ACC112 (cell line): Measurements from ENCODE around the gene ELP1.
"Not testable (repeated sequence)": the region's sequence is repeated elsewhere in the genome, so short reads cannot be mapped to it uniquely, and the experiment has no call there.

ENCODE experiments used
- H2AFZ ChIP-seq: fragments of 200-600 bp; sonication (generic); one replicate; pipeline ENCODE4 v1.6.0; 2017; ENCODE audit warnings: antibody characterized with exemption, low read length; ENCODE audit not compliant: unreplicated experiment
- H3K27ac ChIP-seq: fragments of 200-600 bp; sonication (generic); 2 replicates; pipeline ENCODE4 v1.5.1; 2014; ENCODE audit warnings: low read depth, mild to moderate bottlenecking, antibody characterized with exemption, low read length, moderate library complexity
- H3K27me3 ChIP-seq: fragments of 200-600 bp; sonication (generic); 2 replicates; pipeline ENCODE4 v1.6.1; 2014; ENCODE audit warnings: mild to moderate bottlenecking, antibody characterized with exemption, low read length, moderate library complexity, mixed read lengths; ENCODE audit not compliant: insufficient read depth
- H3K36me3 ChIP-seq: fragments of 200-600 bp; sonication (generic); 2 replicates; pipeline ENCODE4 v1.6.1; 2016; ENCODE audit warnings: mild to moderate bottlenecking, antibody characterized with exemption, low read length, moderate library complexity, mixed read lengths; ENCODE audit not compliant: insufficient read depth
- H3K4me1 ChIP-seq: fragments of 200-600 bp; sonication (generic); one replicate; pipeline ENCODE4 v1.6.1; 2016; ENCODE audit warnings: low read length, mixed read lengths; ENCODE audit not compliant: insufficient read depth, unreplicated experiment, control insufficient read depth
- H3K4me3 ChIP-seq: fragments of 200-600 bp; sonication (generic); 2 replicates; pipeline ENCODE4 v1.5.1; 2014; ENCODE audit warnings: mild to moderate bottlenecking, low read depth, low read length
- H3K79me2 ChIP-seq: fragments of 200-600 bp; sonication (generic); one replicate; pipeline ENCODE4 v1.6.0; 2016; ENCODE audit warnings: low read length; ENCODE audit not compliant: control insufficient read depth, unreplicated experiment, insufficient read depth

ELP1 gene

GRCh38 chr9:108933231-108933717 lies 650 bp downstream of the ELP1 start:
- H3K4me1 ChIP-seq, result peaks cover 13% of the 10 kb centered on the region
- no peaks in the 10 kb centered on the region for H3K27me3 ChIP-seq
- H2AFZ ChIP-seq, result peak overlapping the region; percentile 84
- peaks cover 37% of the 10 kb centered on the region for H3K79me2 ChIP-seq
- H3K36me3 ChIP-seq, result peaks cover 7% of the 10 kb centered on the region; the same call in 1 of the 2 replicates
- H3K27ac ChIP-seq, result peak overlapping the region; percentile 64; the same call in 1 of the 2 replicates
- peak overlapping the region; percentile 97 for H3K4me3 ChIP-seq

- peaks cover 6% of the 10 kb centered on the region for H3K4me1 ChIP-seq
- H2AFZ ChIP-seq, result no peak overlapping the region
- no peak overlapping the region for H3K27ac ChIP-seq
- H3K27me3 ChIP-seq, result no peaks in the 10 kb centered on the region
- H3K4me3 ChIP-seq, result no peak overlapping the region
- H3K36me3 ChIP-seq, result peaks cover 18% of the 10 kb centered on the region
- H3K79me2 ChIP-seq, result peaks cover 22% of the 10 kb centered on the region
These were observed 5.5 kb downstream of the ELP1 start for GRCh38 chr9:108928386-108928785.

GRCh38 chr9:108924466-108924865 lies 9.5 kb downstream of the ELP1 start:
- peaks cover 30% of the 10 kb centered on the region for H3K36me3 ChIP-seq

GRCh38 chr9:108921200-108921599 lies 12.7 kb downstream of the ELP1 start:
- no peaks in the 10 kb centered on the region for H3K27me3 ChIP-seq
- no peak overlapping the region for H3K4me3 ChIP-seq
- peaks cover 20% of the 10 kb centered on the region for H3K36me3 ChIP-seq
- H3K79me2 ChIP-seq, result no peaks in the 10 kb centered on the region
- H2AFZ ChIP-seq, result no peak overlapping the region
- H3K4me1 ChIP-seq, result no peaks in the 10 kb centered on the region
- H3K27ac ChIP-seq, result no peak overlapping the region

More at GRCh38 chr9:108924466-108924865, 9.5 kb downstream of the ELP1 start:
- Histone ChIP-seq H3K27me3 (no peaks in the 10 kb centered on the region), H3K27ac (no peak overlapping the region), H2AFZ (no peak overlapping the region), H3K4me3 (no peak overlapping the region), H3K79me2 (no peaks in the 10 kb centered on the region), H3K4me1 (no peaks in the 10 kb centered on the region)

- H3K27ac ChIP-seq, H3K4me1 ChIP-seq, H2AFZ ChIP-seq, H3K4me3 ChIP-seq, H3K27me3 ChIP-seq, H3K79me2 ChIP-seq: not testable (repeated sequence)
- peaks cover 20% of the 10 kb centered on the region for H3K36me3 ChIP-seq
These were observed 13.5 kb downstream of the ELP1 start for GRCh38 chr9:108920401-108920800.

- no peak overlapping the region for H3K4me3 ChIP-seq
- no peaks in the 10 kb centered on the region for H3K79me2 ChIP-seq
- no peaks in the 10 kb centered on the region for H3K27me3 ChIP-seq
- no peak overlapping the region for H2AFZ ChIP-seq
- H3K27ac ChIP-seq, result no peak overlapping the region
- H3K4me1 ChIP-seq, result no peaks in the 10 kb centered on the region
- H3K36me3 ChIP-seq, result peaks cover 20% of the 10 kb centered on the region
These were observed 14.4 kb downstream of the ELP1 start for GRCh38 chr9:108919517-108919916.

- Histone ChIP-seq H3K27ac (no peak overlapping the region), H3K4me1 (no peaks in the 10 kb centered on the region)
These were observed 20.5 kb downstream of the ELP1 start for GRCh38 chr9:108913391-108913790.

GRCh38 chr9:108911820-108912219 lies 22.1 kb downstream of the ELP1 start:
- no peak overlapping the region for H2AFZ ChIP-seq
- H3K79me2 ChIP-seq, result no peaks in the 10 kb centered on the region
- no peak overlapping the region for H3K27ac ChIP-seq
- no peaks in the 10 kb centered on the region for H3K4me1 ChIP-seq
- H3K36me3 ChIP-seq, result peaks cover 36% of the 10 kb centered on the region
- no peak overlapping the region for H3K4me3 ChIP-seq
- no peaks in the 10 kb centered on the region for H3K27me3 ChIP-seq

More at GRCh38 chr9:108913391-108913790, 20.5 kb downstream of the ELP1 start:
- Histone ChIP-seq H3K4me3 (no peak overlapping the region), H3K36me3 (peaks cover 22% of the 10 kb centered on the region), H2AFZ (no peak overlapping the region), H3K27me3 (no peaks in the 10 kb centered on the region), H3K79me2 (no peaks in the 10 kb centered on the region)

GRCh38 chr9:108910914-108911313 lies 23.0 kb downstream of the ELP1 start:
- H3K27me3 ChIP-seq, result no peaks in the 10 kb centered on the region
- H2AFZ ChIP-seq, result no peak overlapping the region
- H3K4me3 ChIP-seq, result no peak overlapping the region
- H3K4me1 ChIP-seq, result no peaks in the 10 kb centered on the region
- H3K79me2 ChIP-seq, result no peaks in the 10 kb centered on the region
- H3K36me3 ChIP-seq, result peaks cover 35% of the 10 kb centered on the region
- no peak overlapping the region for H3K27ac ChIP-seq

- Histone ChIP-seq H3K4me3 (no peak overlapping the region), H2AFZ (no peak overlapping the region), H3K27ac (no peak overlapping the region), H3K4me1 (no peaks in the 10 kb centered on the region), H3K79me2 (no peaks in the 10 kb centered on the region), H3K27me3 (no peaks in the 10 kb centered on the region), H3K36me3 (peaks cover 33% of the 10 kb centered on the region)
These were observed 23.5 kb downstream of the ELP1 start for GRCh38 chr9:108910402-108910801.

GRCh38 chr9:108905494-108905893 lies 28.4 kb downstream of the ELP1 start:
- Histone ChIP-seq H3K36me3 (peaks cover 30% of the 10 kb centered on the region), H3K4me1 (no peaks in the 10 kb centered on the region), H3K79me2 (no peaks in the 10 kb centered on the region), H3K4me3 (no peak overlapping the region), H3K27me3 (no peaks in the 10 kb centered on the region), H2AFZ (no peak overlapping the region), H3K27ac (no peak overlapping the region)
